Measurements from ENCODE around the gene CREBBP.

- TF ChIP-seq CTCF (IDR thresholded peaks at IDR 0.05) (no peak), POLR2A (IDR thresholded peaks at IDR 0.05) (no peak)
These were observed 64.2 kb downstream of the CREBBP start for GRCh38 chr16:3816326-3816725.

All from prostate gland (tissue), 2 donors.